Medulla oblongata (tissue), 1 donor: ENCODE measurements around the gene RLF.
"Not testable (repeated sequence)": the region's sequence is repeated elsewhere in the genome, so short reads cannot be mapped to it uniquely, and the experiment has no call there.

ENCODE experiments used
- DNase-seq: peaks from one replicate; pipeline ENCODE4 v3.0.0-alpha.2; 2015; ENCODE audit errors: extremely low spot score

RLF gene

GRCh38 chr1:40162753-40163441 is 1.7 kb downstream of the RLF start:
- DNase-seq = no peak

- DNase-seq = no peak
These were observed 6.1 kb downstream of the RLF start for GRCh38 chr1:40167317-40167716.

- no peak for DNase-seq
These were observed 9.8 kb downstream of the RLF start for GRCh38 chr1:40171036-40171435.

GRCh38 chr1:40174788-40175187 is 13.6 kb downstream of the RLF start:
- no peak for DNase-seq

- DNase-seq = not testable (repeated sequence)
These were observed 15.8 kb downstream of the RLF start for GRCh38 chr1:40176989-40177388.

GRCh38 chr1:40178200-40178599 is 17.0 kb downstream of the RLF start:
- no peak for DNase-seq

- DNase-seq = no peak
These were observed 18.4 kb downstream of the RLF start for GRCh38 chr1:40179496-40180089.

GRCh38 chr1:40183055-40183710 is 22.0 kb downstream of the RLF start:
- DNase-seq = peak; percentile 12

- DNase-seq = no peak
These were observed 23.0 kb downstream of the RLF start for GRCh38 chr1:40184193-40184592.

GRCh38 chr1:40185951-40186864 is 25.0 kb downstream of the RLF start:
- DNase-seq = no peak

- DNase-seq = no peak
These were observed 26.2 kb downstream of the RLF start for GRCh38 chr1:40187399-40187798.

- not testable (repeated sequence) for DNase-seq
These were observed 33.5 kb downstream of the RLF start for GRCh38 chr1:40194639-40195038.

GRCh38 chr1:40197656-40198055 is 36.5 kb downstream of the RLF start:
- DNase-seq = no peak

- DNase-seq = no peak
These were observed 37.9 kb downstream of the RLF start for GRCh38 chr1:40199126-40199525.

GRCh38 chr1:40204856-40205255 is 43.7 kb downstream of the RLF start:
- no peak for DNase-seq

- DNase-seq = no peak
These were observed 49.5 kb downstream of the RLF start for GRCh38 chr1:40210511-40211204.

GRCh38 chr1:40218333-40218732 is 57.1 kb downstream of the RLF start:
- DNase-seq = no peak

- DNase-seq = not testable (repeated sequence)
These were observed 60.3 kb downstream of the RLF start for GRCh38 chr1:40221471-40221905.

GRCh38 chr1:40221977-40222772 is 61.0 kb downstream of the RLF start:
- DNase-seq = no peak

- no peak for DNase-seq
These were observed 62.9 kb downstream of the RLF start for GRCh38 chr1:40224040-40224439.

GRCh38 chr1:40226192-40226591 is 65.0 kb downstream of the RLF start:
- DNase-seq = no peak
